HG02588 (cell line): ENCODE data around the gene JOSD2.

Source experiments
- ATAC-seq: cut with Tn5 transposase; IDR thresholded peaks from one replicate; pipeline ENCODE4 v1.9.1; 2021; ENCODE audit warnings: mild to moderate bottlenecking, moderate library complexity; ENCODE audit not compliant: unreplicated experiment

JOSD2 gene

DNA sequence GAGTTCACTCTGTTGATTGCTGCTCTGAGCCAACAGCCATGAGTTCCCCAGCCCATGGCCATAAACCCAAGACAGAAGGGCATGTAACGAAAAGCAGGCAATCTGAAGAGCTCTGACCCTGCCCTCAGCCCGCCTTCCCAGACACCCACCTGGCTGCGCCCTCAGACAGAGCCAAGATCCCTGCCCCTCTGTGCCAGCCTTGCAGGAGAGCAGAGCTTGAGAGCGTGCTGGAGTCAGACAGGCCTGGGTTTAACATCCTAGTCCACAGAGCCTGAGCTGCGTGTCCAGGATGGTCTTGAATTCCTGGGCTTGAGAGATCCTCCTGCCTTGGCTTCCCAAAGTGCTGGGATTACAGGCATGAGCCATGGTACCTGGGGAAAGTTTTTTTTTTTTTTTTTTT lies 53.7 kb downstream of the JOSD2 start:
- no peak for ATAC-seq
